GM19239 (cell line): Measurements from ENCODE around the gene MRGPRF.

Source experiments
- DNase-seq: peaks from one replicate; pipeline ENCODE4 v3.0.0; 2011; ENCODE audit warnings: low spot score; ENCODE audit not compliant: insufficient read length
- FAIRE-seq: peaks from 2 replicates; lab custom pipeline; 2011; peaks lifted over from hg19 to GRCh38; lab: Jason Lieb, UNC

The MRGPRF gene

DNA sequence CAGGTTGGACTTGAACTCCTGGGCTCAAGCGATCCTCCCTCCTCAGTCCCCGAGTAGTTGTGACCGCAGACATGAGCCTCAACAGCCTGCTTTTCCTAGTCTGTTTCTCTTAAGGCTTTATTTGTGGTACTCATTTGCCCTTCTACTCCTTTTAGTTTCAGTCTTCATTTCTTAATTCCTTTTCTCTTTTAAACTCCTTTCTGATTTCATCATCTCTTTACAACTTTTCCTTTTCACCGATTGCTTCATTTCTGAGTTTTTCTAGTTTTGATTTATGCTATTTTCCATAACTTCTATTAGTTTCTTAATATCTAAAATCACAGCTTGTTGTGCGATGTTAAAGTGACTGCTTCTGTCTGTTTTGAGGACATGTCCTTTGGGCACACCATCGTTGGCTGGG, 17.3 kb upstream of the MRGPRF start:
- FAIRE-seq (no peak), DNase-seq (no peak)

DNA sequence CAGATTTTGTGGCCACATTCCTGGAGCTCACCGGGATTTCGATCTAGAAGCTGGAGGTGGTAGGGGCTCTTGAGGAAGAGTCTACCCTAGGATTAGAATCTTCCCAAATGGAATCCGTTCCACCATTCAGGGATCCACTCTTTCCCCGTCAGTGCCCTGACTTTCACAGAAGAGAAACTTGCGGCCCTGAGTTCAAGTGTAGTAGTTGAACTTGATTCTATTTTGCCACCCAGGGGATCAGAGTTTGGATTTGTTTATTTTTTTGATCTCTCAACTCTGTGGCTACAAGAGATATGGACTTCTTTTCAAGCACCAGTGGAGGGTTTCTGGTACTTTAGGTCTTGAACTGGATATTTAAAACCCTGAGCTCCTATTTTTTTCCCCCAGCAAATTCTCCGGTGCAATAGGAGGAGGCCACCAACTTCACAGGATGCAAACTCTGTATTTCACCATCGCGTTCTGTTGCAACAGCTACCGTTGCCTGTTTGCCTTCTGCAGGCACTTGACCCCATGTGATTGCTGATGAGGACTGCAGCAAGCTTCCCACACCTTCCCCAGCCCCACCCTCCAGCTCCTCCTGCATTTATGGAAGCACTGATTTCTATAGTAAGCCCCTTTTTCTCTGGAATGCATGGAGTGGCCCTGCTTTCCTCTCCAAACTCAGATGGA, 14.8 kb upstream of the MRGPRF start:
- DNase-seq (no peak), FAIRE-seq (no peak)

- DNase-seq (no peak), FAIRE-seq (no peak)
Measured at GRCh38 chr11:69024509-69024908, 11.5 kb upstream of the MRGPRF start.

- no peak for DNase-seq
- FAIRE-seq, result no peak
Measured at GRCh38 chr11:69022260-69022659, 9.2 kb upstream of the MRGPRF start.

GRCh38 chr11:69018924-69019323, 5.9 kb upstream of the MRGPRF start:
- FAIRE-seq, result no peak
- DNase-seq, result no peak

GRCh38 chr11:69017951-69018350, 4.9 kb upstream of the MRGPRF start:
- FAIRE-seq (no peak), DNase-seq (no peak)

DNA sequence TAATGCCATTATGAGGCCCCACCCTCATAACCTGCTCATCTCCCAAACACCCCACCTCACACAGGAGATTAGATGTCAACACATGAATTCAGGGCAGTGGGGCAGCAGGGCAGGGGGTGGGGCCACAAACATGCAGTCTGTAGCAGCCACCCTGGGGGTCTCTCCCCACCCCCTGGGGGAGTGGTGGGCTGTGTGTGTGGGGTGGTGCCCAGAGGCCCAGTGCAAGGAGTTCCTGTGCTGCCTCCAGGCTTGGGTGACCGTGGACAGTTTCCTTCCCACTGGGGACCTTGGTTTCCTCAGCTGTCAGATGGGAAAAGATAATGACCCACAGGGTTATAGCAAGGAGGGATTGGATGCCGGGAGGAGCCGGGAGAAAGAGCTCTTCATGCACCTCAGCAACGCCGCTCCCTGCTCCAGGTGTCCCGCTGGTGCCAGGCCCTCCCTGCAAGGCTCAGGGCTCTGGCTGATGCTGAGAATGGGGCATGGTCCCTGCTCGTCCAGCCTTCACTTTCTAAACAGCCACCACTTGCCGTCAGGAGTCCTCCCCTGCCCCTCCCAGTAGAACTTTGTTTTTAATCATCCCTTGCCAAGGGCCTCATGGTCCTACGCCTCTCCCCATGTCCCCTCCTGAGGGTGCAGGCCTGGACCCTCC, 2.0 kb upstream of the MRGPRF start:
- no peak for FAIRE-seq
- DNase-seq, result no peak

DNA sequence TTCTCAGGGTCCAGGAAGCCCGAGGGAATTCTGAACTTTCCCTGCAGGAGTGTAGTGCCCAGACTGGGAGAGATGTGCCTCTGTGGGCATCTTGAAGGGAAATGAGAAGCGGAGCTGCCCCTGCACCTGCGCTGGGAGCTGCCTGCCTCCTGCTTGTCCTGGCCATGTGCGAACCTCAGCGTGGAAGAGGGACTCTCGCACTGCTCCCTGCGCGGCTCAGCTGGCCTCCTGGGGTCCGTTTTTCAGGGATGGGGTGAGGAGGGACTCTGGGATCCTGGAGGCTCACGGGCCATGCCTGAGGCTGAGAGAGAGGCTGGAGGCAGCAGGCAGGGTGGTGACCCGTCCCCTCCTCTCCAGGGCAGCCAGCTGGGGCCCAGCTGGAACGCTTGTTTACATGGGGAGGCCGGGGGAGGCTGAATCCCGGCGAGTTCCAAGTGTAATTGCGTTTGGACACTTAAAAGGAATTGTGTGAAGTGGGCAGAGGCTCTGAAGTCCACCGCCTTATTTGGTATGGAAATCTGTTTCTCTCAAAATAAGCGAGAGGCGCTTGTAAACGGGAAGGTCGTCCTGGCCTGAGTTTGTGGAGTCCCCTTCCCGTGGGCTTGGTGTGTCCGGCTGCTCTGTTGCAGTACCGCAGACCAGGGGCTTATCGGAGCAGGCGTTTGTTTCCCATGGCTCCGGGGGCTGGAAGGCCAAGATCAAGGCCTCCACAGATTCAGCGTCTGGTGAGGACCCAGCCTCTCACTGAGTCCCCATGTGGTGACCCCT, 1.2 kb upstream of the MRGPRF start:
- no peak for DNase-seq
- no peak for FAIRE-seq

DNA sequence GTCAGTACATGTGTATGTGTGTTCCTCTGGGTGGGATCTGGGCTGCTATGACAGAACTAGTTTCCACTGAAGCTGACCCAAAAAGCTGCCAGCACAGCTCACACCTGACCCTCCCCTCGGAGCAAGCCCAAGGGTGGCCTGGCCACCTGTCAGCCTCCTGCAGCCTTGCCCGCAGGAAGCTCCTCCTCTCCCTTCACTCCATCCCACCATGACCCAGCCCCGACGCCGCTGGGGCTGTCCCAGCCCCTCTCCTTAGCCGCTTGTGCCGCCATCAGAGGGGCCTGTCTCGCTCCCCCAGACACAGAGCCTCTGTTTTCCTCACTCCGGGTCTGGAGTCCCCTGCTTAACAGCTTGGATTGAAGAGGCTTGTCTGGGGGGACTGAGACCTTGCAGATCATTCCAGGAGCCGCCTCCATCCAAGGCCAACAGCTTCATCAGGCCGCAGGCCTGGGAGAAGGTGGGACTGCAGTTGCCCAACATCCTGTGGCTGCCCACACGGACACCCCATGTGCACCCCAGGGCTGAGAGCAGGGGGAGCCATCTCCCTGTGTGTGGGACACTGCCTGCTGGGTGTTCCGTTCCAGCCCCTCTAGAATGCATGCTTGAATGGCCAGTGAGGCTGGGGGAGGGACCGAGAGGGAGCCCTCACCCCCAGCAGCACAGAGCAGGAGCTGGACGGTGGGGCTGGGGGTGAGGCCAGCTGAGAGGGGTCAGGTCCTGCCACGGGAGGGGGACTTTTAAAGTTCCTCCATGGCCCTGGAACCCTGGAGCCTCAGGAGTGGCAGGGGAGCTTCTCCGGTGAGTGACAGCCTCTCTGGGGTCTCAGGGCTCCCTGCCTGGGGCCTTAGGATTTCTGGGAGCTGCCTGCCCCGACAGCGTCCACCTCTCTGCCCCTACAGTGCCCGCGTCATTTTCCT, 696 bp downstream of the MRGPRF start:
- no peak for FAIRE-seq

DNA sequence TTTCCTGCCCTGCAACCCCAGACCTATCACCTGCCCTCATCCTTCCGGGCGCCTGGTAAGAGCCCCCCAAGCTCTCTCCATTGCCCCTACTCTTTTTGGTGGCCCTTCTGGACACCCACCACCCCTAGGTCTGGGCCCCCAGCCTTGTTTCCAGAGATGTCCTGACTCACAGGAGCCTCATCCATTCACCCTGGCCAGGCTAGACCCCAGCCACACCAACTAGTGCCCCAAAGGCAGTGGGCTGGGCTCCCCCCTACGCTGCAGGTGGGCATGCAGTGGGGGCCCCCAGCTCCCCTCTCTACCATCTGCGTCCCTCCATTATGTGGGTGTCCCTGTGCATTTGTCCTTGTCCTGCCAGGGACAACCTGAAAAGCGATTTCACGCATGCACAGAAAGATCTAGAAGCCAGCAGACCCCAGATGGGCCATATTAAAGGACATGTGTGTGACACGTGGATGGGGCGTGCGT, 1.4 kb downstream of the MRGPRF start:
- FAIRE-seq, result no peak
- DNase-seq, result no peak

More for the DNA sequence above, 696 bp downstream of the MRGPRF start:
- DNase-seq, result no peak

DNA sequence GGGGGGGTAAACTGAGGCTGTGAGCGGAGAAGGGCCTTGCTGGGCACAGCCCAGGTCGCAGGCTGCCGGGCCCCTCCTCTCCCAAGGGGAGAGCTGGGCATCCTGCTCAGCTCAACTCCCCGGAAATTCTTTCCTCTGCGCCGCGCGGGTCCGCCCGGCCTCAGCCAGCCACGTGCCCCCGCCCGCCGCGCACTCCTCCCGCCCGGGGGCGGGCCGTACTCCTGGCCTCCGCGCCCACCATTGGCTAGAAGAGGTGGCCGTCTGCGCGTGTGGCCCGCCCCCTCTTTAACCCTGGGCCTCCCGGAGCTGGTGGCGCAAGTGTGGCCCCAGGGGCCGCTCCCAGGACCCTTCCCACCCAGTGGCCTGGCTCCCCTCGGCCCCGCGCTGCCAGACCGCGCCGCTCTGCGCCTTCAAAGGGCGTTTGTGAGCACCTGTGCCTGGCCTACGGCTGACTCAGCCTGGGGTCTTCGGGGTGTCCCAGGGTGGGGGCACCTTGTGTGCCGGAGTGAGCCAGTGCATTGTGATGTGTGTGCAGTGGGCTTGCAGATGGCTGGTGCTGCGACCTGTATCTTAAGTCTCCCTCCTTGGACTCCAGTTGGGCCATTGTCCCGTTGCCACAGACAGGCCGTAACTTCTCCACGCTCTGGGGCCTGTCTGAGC, 2.0 kb downstream of the MRGPRF start:
- FAIRE-seq (no peak), DNase-seq (no peak)

DNA sequence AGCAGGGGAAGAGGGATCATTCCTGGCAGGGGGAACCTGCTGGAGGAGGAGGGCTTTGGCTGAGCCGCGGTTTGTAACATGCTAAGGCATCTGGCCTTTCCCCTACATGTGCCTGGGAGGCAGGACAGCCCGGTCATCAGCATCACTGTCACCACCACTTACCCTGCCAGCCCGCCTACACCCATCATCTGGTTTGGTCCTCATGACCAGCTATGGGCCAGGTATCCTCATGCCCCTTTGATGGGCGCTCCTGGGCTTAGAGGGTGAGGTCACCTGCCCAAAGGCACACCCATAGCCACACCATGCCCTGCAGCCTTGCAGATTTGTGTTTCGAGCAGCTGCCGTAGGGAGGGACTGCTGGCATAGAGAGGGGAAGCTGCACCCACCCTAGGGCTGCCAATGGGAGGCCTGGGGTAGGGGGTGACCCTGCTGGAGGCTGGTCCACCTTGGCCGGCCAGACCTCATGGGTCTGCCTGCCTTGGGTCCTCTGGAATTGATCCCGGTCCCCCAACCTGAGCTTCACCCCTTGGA, 2.6 kb downstream of the MRGPRF start:
- no peak for FAIRE-seq

DNA sequence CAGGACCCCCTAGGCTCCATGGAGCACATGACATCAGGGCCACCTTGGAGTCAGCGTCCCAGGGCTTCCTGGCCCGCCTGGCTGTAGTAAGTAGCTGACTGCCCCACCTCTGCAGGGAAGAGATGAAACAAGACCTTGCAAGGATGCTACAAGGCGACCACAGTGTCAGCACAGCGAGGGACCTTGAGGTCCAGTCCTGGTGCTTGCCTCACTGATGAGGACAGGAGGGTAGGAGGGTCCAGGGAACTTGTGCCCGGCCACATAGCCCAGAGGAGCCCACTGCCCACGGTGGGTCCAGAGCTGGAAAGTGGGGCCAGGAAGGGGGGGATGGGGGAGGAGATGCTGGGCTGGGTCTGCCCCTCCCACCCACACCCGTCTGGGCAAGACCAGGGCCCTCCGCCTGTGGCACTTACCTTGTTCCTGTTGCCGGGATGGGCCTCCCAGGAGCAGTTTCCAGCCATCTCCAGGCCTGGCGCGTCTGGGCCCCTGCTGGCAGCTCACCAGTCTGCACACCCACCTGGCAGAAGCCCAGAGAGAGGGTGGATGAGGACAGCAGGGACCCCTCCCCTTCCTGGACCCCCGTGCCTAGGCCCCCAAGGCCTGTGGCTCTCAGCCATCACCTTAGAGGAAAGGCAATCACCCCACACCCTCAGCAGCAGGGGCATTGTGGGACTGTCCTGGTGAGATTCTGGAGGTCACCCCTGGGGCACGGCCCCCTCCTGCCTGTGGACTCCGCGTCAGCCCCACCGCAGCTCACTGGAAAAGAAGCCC, 3.4 kb downstream of the MRGPRF start:
- DNase-seq (no peak), FAIRE-seq (no peak)

More for the DNA sequence above, 2.6 kb downstream of the MRGPRF start:
- DNase-seq, result no peak

GRCh38 chr11:69008737-69009440, 4.2 kb downstream of the MRGPRF start:
- no peak for FAIRE-seq
- DNase-seq, result no peak

GRCh38 chr11:69007975-69008381, 5.1 kb downstream of the MRGPRF start:
- FAIRE-seq (no peak), DNase-seq (no peak)

DNA sequence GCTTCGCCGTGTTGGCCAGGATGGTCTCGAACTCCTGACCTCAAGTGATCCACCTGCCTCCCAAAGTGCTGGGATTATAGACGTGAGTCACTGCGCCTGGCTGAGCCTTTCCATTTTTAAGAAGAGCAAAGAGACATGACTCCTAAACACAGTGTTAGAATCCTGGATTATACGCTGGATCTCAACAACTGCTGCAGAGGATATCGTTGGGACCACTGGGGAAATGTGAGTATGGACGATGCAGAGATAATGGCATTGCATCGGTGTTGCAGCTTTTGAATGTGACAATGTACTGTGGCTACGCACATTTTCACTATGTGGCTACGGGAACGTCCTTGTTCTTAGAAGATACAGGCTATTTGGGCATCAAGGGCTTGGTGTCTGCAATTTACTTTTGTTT, 6.2 kb downstream of the MRGPRF start:
- no peak for FAIRE-seq
- no peak for DNase-seq

DNA sequence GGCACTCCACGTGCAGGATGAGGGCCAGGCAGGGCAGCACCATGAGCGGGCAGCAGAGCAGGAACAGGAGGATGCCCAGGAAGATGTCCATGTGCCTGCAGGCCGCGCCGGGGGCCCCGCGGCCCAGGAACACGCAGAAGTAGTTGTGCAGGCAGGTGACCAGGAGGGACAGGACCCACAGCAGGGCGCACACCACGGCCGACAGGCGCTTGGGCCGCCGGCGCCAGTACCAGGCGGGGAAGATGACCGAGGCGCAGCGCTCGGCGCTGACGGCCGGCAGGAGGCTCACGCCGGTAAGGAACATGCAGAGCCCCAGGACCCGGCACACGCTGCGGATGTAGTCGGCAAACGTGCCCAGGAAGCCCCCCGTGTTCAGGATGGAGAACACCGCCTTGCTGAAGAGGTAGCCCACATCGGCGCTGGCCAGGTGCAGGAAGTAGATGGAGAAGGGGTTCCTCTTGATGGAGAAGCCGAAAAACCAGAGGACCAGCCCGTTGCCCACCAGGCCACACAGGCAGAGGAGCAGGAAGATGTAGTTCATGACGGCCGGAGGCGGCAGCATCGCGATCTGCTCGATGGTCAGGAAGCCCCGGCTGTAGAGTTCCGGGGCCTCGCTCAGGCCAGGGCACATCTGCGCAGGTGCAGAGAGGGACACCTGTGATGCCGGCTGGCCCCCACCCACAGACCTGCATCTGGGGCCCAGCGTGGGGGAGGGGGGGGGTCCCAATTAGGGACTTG, 7.2 kb downstream of the MRGPRF start:
- FAIRE-seq, result no peak

More for the DNA sequence above, 7.2 kb downstream of the MRGPRF start:
- DNase-seq, result no peak
